Activated CD4-positive, alpha-beta T cell treated with anti-CD3 and anti-CD28 coated beads for 24 hours (primary cell): ENCODE measurements around the gene ALDH7A1.
"Not testable (repeated sequence)": the region's sequence is repeated elsewhere in the genome, so short reads cannot be mapped to it uniquely, and the experiment has no call there.

Experiments used
- DNase-seq, 2 donors: peaks; one replicate each; pipeline ENCODE4 v3.0.0-alpha.2; 2020; ENCODE audit warnings: low read depth in 2 of 2

ALDH7A1 gene

GRCh38 chr5:126595486-126596083 lies 566 bp upstream of the ALDH7A1 start:
- DNase-seq: no peak

- no peak for DNase-seq
These were observed 3.5 kb downstream of the ALDH7A1 start for GRCh38 chr5:126591549-126591948.

- DNase-seq: no peak
These were observed 5.3 kb downstream of the ALDH7A1 start for GRCh38 chr5:126589536-126590297.

- no peak for DNase-seq
These were observed 7.2 kb downstream of the ALDH7A1 start for GRCh38 chr5:126587551-126588390.

GRCh38 chr5:126583761-126584160 lies 11.3 kb downstream of the ALDH7A1 start:
- DNase-seq: no peak

- DNase-seq: no peak
These were observed 15.3 kb downstream of the ALDH7A1 start for GRCh38 chr5:126579716-126580115.

- DNase-seq: no peak
These were observed 17.6 kb downstream of the ALDH7A1 start for GRCh38 chr5:126577415-126577814.

- no peak for DNase-seq
These were observed 18.0 kb downstream of the ALDH7A1 start for GRCh38 chr5:126576974-126577373.

- DNase-seq: no peak
These were observed 19.4 kb downstream of the ALDH7A1 start for GRCh38 chr5:126575644-126576043.

- no peak for DNase-seq
These were observed 26.7 kb downstream of the ALDH7A1 start for GRCh38 chr5:126568206-126568755.

GRCh38 chr5:126562823-126563222 lies 32.2 kb downstream of the ALDH7A1 start:
- no peak for DNase-seq

GRCh38 chr5:126561908-126562307 lies 33.1 kb downstream of the ALDH7A1 start:
- no peak for DNase-seq

- not testable (repeated sequence) for DNase-seq
These were observed 39.9 kb downstream of the ALDH7A1 start for GRCh38 chr5:126555101-126555500.

GRCh38 chr5:126552614-126553013 lies 42.4 kb downstream of the ALDH7A1 start:
- DNase-seq: no peak

GRCh38 chr5:126544087-126544740 lies 50.8 kb downstream of the ALDH7A1 start:
- peak in 1 of 2 donors; percentile 2 for DNase-seq

- DNase-seq: no peak
These were observed 51.4 kb downstream of the ALDH7A1 start for GRCh38 chr5:126543660-126544059.

GRCh38 chr5:126543009-126543408 lies 52.0 kb downstream of the ALDH7A1 start:
- no peak for DNase-seq

GRCh38 chr5:126542441-126542840 lies 52.6 kb downstream of the ALDH7A1 start:
- no peak for DNase-seq

GRCh38 chr5:126540631-126541030 lies 54.4 kb downstream of the ALDH7A1 start:
- DNase-seq: no peak

GRCh38 chr5:126538579-126538978 lies 56.4 kb downstream of the ALDH7A1 start:
- no peak for DNase-seq

- DNase-seq: no peak
These were observed 58.1 kb downstream of the ALDH7A1 start for GRCh38 chr5:126536874-126537273.
